ENCODE measurements around the gene HSPA4L.

Gene HSPA4L

DNA sequence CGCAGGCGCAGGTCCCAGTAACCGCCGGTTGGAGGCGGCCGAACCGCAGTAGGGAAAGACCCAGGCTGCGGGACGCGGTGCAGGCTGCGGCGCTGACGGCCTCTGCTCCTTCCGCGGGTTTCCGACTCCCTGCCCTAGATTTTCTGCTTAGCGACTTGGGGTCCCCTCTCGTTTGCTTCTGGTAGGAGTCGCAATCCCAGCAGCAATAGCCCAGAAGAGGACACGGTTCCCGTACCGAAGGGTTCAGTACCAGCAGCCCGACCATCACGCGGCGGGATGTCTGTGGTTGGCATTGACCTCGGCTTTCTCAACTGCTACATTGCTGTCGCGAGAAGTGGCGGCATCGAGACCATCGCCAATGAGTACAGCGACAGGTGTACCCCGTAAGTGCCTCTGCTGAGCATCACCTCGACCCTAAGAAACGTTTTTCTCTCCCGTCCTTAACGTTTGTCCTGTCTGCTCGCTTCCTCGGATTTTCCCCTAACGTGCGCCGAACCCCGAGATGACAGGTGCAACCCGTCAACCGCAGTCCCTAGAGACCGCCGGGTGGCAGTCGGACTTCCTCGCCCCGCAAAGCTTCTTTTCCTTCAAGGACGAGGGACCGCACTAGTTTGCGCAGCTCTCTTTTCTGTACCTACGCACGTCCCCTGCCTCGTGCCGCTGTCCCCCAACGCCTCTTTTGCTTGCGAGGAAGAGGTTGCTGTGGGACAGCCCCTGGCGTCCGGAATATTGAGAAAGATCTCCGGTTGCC, at the start of gene HSPA4L:
TSS of gene HSPA4L (plus strand) at position 48 of the 751 bp plus-strand sequence. CDS start at position 277, 229 bp downstream.
- no peak for DNase-seq

- DNase-seq, result no peak
These were observed 49.3 kb upstream of the HSPA4L start for GRCh38 chr4:127732623-127733328.

DNA sequence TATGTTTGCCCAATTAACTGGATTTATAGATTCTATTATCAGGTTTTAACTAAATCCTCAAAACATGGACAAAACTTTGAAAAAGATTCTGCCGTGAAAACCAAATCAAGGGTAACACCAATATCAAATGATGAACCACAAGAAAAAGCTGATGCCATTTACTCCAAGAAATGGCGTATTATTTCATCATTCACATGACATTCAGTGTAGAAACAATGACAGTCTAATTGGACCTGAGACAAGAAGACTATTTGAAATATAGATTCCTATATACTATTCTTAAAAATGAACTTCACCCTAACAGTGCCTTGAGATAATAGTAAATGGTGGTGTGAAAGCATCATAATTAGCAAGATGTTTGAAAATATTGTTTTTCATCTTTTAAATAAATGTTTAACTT, 47.1 kb upstream of the HSPA4L start:
- DNase-seq, result no peak

- no peak for DNase-seq
These were observed 44.8 kb upstream of the HSPA4L start for GRCh38 chr4:127737295-127737694.

DNA sequence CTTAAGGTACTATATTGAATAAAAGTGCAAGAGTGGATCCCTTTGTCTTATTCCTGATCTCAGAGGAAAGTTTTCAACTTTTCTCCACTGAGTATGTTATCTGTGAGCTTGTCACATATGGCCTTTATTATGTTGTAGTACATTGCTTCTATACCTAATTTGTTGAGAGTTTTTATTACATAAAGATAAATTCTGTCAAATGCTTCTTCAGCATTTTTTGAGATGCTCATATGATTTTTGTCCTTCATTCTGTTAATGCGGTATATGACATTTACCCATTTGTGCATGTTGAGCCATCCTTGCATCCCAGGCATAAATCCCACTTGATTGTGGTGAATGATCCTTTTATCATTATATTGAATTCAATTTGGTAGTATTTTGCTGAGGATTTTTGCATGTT, 40.9 kb upstream of the HSPA4L start:
- no peak for DNase-seq

DNA sequence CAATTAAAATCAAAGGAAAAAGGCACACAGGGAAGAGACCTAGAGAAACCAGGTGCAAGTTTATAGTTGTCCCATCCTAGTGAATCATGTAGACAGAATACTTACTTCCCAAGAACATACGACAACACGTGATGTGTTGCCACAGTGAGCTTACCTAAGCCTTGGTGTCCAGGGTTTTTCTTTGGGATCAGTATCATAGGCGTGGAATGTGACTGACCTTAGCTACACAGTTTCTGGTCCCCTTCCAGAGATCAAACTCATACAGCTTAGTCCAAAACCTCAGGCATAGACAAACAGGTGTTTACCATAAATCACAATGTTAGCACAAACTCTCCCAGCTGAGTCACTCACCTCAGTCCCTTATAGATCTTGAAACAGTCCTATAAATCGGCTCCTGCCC, 34.2 kb upstream of the HSPA4L start:
- no peak for DNase-seq

DNA sequence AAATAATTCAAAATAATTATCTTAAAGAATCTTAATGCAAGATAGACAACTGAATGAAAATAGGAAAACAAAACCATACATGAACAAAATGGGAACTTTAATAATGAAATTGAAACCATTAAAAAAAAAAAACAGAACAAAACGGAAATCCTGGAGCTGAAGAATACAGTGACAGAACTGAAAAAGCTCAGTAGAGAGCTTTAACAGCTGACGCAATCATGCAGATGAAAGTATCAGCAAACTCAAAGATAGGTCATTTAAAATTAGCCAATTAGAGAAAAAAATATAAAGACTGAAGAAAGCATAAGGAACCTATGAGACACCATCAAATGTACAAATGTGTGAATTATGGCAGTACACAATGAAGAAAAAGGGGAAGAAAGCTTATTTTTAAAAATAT, 33.2 kb upstream of the HSPA4L start:
- no peak for DNase-seq

- DNase-seq, result no peak
These were observed 25.2 kb upstream of the HSPA4L start for GRCh38 chr4:127756906-127757305.

DNA sequence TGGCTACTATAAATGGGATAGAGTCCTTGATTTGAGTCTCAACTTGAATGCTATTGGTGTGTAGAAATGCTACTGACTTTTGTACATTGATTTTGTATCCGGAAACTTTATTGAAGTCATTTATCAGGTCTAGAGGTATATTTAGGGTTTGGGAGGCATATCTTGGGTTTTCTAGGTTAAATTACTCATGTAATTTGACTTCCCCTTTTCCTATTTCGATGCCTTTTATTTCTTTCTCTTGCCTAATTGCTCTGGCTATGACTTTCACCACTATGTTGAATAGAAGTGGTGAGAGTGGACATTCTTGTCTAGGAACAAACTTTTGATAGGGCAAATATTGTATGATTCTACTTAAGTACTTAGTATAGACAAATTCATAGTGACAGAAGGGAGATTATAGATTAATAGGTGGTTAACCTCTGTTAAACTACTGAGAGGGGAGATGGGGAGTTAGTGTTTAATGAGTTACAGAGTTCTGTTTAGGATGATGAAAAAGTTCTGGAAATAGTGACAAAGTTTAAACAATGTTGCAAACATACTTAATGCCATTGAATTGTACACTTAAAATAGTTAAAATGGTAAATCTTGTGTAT, 22.8 kb upstream of the HSPA4L start:
- DNase-seq, result no peak

DNA sequence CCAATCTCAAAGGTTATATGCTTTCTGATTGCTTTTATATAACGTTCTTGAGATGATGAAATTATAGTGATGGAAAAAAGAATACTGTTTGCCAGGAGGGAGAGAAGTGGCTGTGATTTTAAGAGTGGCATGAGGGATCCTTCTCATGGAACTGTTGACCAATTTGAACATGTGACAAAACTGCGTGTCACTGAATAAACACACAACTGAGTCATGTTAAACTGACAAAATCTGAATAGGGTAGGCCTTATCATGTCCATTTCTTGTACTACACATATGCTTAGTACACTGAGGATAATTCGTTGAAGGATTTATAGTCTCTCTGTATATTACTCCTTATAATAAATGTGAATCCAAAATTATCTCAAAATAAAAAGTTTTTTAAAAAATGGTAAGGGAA, 22.2 kb upstream of the HSPA4L start:
- DNase-seq, result no peak

DNA sequence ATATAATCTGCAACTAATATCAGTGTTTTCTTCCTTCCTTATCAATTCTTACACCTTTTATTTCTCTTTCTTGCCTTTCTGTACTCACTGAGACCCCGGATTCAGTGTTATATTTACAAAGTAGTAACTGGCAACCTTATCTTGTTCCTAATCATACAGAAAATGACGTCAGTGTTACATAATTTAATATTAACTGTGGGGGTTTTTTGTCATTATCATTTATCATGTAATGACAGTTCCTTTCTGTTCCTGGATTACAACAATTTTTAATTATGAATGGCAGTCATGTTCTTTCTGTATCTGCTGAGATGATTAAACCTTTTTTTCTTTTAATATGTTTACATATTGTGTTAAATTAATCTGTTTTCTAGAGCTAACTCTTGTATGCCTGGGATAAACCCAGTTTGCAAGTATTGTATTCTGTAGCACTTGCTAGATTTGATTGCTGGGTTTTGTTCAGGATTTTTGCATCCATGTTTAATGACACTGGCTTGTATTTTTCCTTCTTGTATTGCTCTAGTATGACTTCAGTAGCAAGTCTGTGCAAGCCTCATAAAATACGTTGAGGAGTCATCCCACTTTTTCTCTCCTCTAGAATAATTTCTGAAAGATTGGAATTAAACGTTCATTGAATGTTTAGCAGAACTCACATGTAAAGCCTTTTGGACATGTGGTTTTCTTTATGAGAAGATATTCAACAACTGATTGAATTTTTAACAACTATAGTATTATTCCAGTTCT, 10.4 kb upstream of the HSPA4L start:
- DNase-seq, result no peak

DNA sequence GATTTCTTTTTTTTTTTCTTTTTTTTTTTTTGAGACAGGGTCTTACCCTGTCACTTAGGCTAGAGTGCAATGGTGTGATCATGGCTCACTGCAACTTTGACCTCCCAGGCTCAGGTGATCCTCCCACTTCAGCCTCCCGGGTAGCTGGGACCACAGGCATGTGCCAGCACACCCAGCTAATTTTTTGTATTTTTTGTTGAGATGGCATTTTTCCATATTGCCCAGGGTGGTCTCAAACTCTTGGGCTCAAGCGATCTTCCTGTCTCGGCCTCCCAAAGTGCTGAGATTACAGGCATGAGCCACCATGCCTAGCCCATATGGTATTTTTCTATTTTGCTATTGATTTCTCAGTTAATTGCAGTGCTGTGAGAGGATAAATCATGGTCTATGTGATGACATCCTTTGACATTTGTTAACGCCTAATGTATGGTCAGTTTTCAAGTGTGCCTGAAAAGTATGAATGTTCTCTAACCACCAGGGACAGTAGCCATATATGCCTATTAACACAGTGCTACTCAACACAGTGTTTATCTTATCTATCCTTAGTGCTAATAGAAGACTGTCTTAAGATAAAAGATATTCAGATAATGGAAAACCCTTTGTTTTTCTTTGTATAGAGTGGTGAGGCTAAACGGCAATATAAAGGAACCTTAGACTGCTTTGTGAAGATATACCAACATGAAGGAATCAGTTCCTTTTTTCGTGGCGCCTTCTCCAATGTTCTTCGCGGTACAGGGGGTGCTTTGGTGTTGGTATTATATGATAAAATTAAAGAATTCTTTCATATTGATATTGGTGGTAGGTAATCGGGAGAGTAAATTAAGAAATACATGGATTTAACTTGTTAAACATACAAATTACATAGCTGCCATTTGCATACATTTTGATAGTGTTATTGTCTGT, 9.1 kb upstream of the HSPA4L start:
- no peak for DNase-seq

DNA sequence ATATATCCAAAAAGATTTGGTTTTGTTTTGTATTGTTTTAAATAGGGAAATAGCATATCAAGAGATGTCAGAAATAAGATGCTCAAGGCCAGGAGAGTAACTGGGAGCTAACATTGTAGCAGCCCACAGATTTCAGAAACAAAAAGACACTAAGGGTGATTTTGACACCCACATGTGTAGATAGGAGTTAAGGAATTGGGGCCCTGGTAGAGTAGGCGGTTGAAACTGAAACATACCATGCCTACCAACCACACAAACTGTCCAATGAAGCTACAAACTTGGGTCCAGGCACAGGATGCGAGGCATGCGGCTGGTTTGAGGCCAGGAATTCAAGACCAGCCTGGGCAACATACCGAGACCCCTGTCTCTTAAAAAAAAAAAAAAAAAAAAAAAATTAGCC, 6.3 kb upstream of the HSPA4L start:
- DNase-seq, result no peak

- no peak for DNase-seq
These were observed 5.5 kb upstream of the HSPA4L start for GRCh38 chr4:127776620-127777019.

DNA sequence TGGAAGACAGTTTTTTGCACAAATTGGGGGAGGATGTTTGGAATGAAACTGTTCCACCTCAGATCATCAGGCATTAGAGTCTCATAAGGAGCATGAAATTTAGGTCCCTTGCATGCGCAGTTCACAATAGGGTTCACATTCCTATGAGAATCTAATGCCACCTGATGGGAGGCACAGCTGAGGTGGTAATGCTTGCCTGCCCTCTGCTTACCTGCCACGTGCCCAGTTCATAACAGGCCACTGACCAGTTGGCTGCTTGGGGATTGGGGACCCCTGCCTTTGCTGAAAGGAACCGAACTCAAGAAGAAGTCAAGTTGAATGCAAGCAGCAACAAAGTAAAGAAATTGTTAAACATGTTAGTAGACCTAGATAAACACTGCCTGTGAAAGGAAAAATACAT, 4.6 kb upstream of the HSPA4L start:
- no peak for DNase-seq

DNA sequence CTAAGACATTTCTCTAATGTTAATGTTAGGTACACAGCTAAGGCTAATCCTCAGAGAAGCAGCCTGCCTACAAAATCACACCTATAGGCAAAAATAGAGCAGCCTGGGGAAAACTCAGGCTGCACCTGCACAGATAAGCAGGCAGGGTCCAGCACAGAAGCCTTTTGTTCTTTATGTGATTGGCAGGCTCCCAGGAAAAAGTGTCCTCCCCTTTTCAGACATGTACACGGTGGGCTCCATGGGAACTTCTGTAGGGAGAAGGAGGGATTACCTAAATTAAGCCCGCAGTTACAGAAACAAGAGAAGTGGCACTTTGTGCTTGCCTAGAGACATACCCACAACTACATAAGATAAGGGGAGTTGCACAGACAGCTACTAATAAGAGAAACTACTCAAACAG, 4.0 kb upstream of the HSPA4L start:
- no peak for DNase-seq

GRCh38 chr4:127780598-127780997, 1.5 kb upstream of the HSPA4L start:
- no peak for DNase-seq

DNA sequence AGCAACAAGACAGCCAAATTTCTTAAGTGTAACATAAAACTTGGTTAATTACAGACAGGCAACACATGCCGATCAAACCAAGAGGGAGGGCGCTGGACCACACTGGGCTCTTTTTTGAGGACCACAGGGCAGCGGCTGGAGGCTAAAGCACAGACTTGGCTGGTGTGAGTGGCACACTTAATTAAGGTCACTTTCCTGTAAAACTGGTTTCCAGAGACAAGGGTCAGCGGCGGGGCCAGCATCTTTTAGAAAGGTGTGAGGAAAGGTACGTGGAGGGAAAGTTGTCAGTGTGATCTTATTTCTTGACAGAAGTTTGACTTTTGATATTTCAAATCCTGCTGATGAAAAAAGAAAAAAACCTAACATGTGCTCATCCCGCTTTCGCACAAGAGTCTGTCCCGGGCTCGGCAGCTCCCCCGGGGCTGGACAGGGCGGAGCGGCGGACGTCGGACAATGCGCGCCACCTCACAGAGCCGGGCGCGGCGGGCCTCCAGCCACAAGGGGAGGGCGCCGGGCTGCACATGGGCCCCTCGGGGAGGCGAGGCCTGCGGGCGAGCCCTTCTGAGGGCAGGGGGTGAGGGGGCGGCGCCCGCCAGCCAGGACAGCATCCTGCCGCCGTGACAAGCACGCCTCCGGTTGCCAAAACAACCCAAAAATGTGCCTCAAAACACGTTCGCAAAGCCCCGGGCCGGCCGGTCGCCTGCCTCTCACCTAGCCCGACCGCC, 660 bp upstream of the HSPA4L start:
- DNase-seq, result no peak

- peak; percentile 78 for DNase-seq
These were observed 172 bp upstream of the HSPA4L start for GRCh38 chr4:127782025-127782274.

DNA sequence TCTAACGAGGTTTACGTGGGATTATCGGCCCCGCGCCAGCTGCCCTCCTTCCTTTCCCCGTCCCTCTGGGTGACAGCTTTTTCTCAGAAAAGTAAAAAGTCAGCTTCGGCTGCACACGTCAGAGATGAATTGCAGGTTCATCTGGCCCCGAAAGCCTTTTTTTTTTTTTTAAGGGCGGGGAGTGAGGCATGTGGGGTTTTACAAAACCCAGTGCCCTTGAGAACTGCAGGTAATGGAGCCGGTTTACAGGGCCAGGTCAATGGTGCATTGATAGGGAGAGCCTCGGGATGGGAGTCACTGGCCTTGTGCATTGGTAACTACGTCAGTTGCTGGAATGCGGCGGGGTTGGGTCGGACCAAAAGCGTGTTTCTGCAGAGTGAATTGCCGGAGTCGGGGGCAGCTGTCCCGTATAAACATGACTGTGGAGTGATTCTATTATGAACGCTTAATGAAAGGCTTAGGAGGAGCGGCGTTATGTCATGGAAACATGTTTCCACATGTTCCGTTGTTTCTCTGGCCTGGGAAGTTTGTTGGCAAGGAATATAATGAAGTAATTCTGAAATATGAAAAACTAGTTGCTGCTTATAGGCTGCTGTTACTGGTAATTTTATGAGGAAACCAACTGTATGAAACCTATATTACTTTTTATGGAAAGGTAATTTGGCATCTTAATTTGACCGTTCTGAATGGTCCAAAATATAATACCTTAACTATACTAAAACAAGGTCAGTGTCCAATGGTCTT, 1.1 kb downstream of the HSPA4L start:
- peak; percentile 90 for DNase-seq
